H1 (cell line): Measurements from ENCODE around the gene IWS1. TPM values are rescaled to one million over a fixed set of nuclear protein-coding genes. Genes with fewer than 3 reads are reported as not detected.

Source experiments
- CTCF ChIA-PET: fragments of 300-600 bp; sonication (Branson Sonifier 250); formaldehyde crosslinking; loops from one replicate; lab custom pipeline; 2021; ENCODE audit not compliant: partially characterized antibody; lab: Charles Lee
- POLR2A ChIA-PET: fragments of 300-600 bp; sonication (Branson Sonifier 250); formaldehyde crosslinking; loops from one replicate; lab custom pipeline; 2021; ENCODE audit warnings: inconsistent platforms; ENCODE audit not compliant: partially characterized antibody; lab: Charles Lee
- DNase-seq, 2 experiments: peaks; one replicate each; pipeline versions ENCODE4 v3.0.0 to v3.0.0-alpha.2; 2010 to 2022; ENCODE audit warnings: low spot score in 2 of 2, low read depth in 1 of 2, mixed read lengths in 1 of 2
- FAIRE-seq: peaks from 2 replicates; lab custom pipeline; 2011; peaks lifted over from hg19 to GRCh38; lab: Jason Lieb, UNC
- H2AFZ ChIP-seq: 2 replicates; pipeline ENCODE4 v1.8.1; 2012; ENCODE audit warnings: low read length, inconsistent platforms
- H2AK5ac ChIP-seq: 2 replicates; pipeline ENCODE4 v1.6.1; 2013; ENCODE audit warnings: low read depth, low read length
- H2BK120ac ChIP-seq: replicated peaks from 2 replicates; pipeline ENCODE3; 2013; ENCODE audit warnings: low read depth, low read length, inconsistent platforms
- H2BK12ac ChIP-seq: 2 replicates; pipeline ENCODE4 v1.6.1; 2013; ENCODE audit warnings: low read depth, low read length
- H2BK15ac ChIP-seq: 2 replicates; pipeline ENCODE4 v1.6.1; 2013; ENCODE audit warnings: low read length
- H2BK20ac ChIP-seq: 2 replicates; pipeline ENCODE4 v1.6.1; 2013; ENCODE audit warnings: low read length
- H2BK5ac ChIP-seq: 2 replicates; pipeline ENCODE4 v1.6.1; 2013; ENCODE audit warnings: low read depth, low read length
- H3K14ac ChIP-seq: 2 replicates; pipeline ENCODE4 v1.6.1; 2013; ENCODE audit warnings: inconsistent platforms; ENCODE audit not compliant: insufficient read length
- H3K18ac ChIP-seq: 2 replicates; pipeline ENCODE4 v1.6.1; 2013; ENCODE audit warnings: low read length; ENCODE audit errors: extremely low read depth
- H3K23ac ChIP-seq: 2 replicates; pipeline ENCODE4 v1.6.1; 2013; ENCODE audit warnings: inconsistent platforms; ENCODE audit not compliant: insufficient read length
- H3K23me2 ChIP-seq: 2 replicates; pipeline ENCODE4 v1.6.1; 2013; ENCODE audit warnings: low read depth, low read length
- H3K27ac ChIP-seq: 2 replicates; pipeline ENCODE4 v1.6.1; 2011; ENCODE audit warnings: low read depth, low read length, inconsistent platforms
- H3K27me3 ChIP-seq, 4 experiments: replicated peaks in 1 of 4; 1 replicate in 1 of 4; 2 replicates in 3 of 4; pipeline versions ENCODE4 v1.6.1 to v1.8.1; 2011 to 2013; ENCODE audit warnings: low read length in 3 of 4, mild to moderate bottlenecking in 3 of 4, inconsistent platforms in 2 of 4, mixed read lengths in 2 of 4, moderate library complexity in 1 of 4; ENCODE audit not compliant: control insufficient read depth in 3 of 4, insufficient read depth in 3 of 4; ENCODE audit errors: extremely low read depth in 1 of 4
- H3K36me3 ChIP-seq, 4 experiments: 2 replicates each; pipeline versions ENCODE4 v1.6.1 to v1.8.1; 2011 to 2013; ENCODE audit warnings: mild to moderate bottlenecking in 4 of 4, low read length in 3 of 4, moderate library complexity in 2 of 4, control low read depth in 1 of 4, inconsistent platforms in 1 of 4; ENCODE audit not compliant: insufficient read depth in 4 of 4, control insufficient read depth in 2 of 4
- H3K4ac ChIP-seq: replicated peaks from 2 replicates; pipeline ENCODE3; 2013; ENCODE audit warnings: low read length, low read depth, mixed read lengths, inconsistent platforms; ENCODE audit not compliant: insufficient read length
- H3K4me1 ChIP-seq, 4 experiments: replicated peaks in 1 of 4; 1 replicate in 1 of 4; 2 replicates in 3 of 4; pipeline versions ENCODE4 v1.6.1 to v1.8.1; 2011 to 2013; ENCODE audit warnings: low read length in 3 of 4, inconsistent platforms in 2 of 4, mixed read lengths in 1 of 4; ENCODE audit not compliant: insufficient read depth in 4 of 4, control insufficient read depth in 3 of 4
- H3K4me2 ChIP-seq, 2 experiments: 2 replicates each; pipeline versions ENCODE4 v1.6.1 to v1.8.1; 2011 to 2013; ENCODE audit warnings: low read depth in 2 of 2, low read length in 2 of 2, control low read depth in 1 of 2, inconsistent platforms in 1 of 2, mild to moderate bottlenecking in 1 of 2; ENCODE audit not compliant: insufficient read depth in 1 of 2
- H3K4me3 ChIP-seq, 4 experiments: fragments of 200-600, 300-600 bp in 1 of 4; sonication (generic), shearing (Covaris generic), sonication (Bioruptor Twin) in 1 of 4; 2 replicates each; pipeline versions ENCODE4 v1.5.1 to v1.8.1; 2011 to 2016; ENCODE audit warnings: low read length in 4 of 4, low read depth in 3 of 4, control low read depth in 2 of 4, inconsistent platforms in 2 of 4, mild to moderate bottlenecking in 2 of 4, mixed read lengths in 1 of 4, moderate library complexity in 1 of 4; ENCODE audit not compliant: insufficient read depth in 2 of 4; ENCODE audit errors: extremely low read depth in 1 of 4
- H3K56ac ChIP-seq: replicated peaks from 2 replicates; pipeline ENCODE3; 2013; ENCODE audit warnings: low read depth, mild to moderate bottlenecking, mixed read lengths, low read length, inconsistent platforms; ENCODE audit not compliant: insufficient read length
- H3K79me1 ChIP-seq: 2 replicates; pipeline ENCODE4 v1.6.1; 2013; ENCODE audit warnings: low read depth, low read length, control low read depth
- H3K79me2 ChIP-seq, 2 experiments: 2 replicates each; pipeline versions ENCODE4 v1.6.1 to v1.8.1; 2012 to 2013; ENCODE audit warnings: low read length in 2 of 2, mild to moderate bottlenecking in 2 of 2, inconsistent platforms in 1 of 2; ENCODE audit not compliant: insufficient read depth in 2 of 2, control insufficient read depth in 1 of 2
- H3K9ac ChIP-seq, 4 experiments: replicated peaks in 1 of 4; 1 replicate in 1 of 4; 2 replicates in 3 of 4; pipeline versions ENCODE4 v1.6.1 to v1.8.1; 2011 to 2013; ENCODE audit warnings: low read depth in 3 of 4, low read length in 3 of 4, control low read depth in 2 of 4, mild to moderate bottlenecking in 2 of 4, moderate library complexity in 2 of 4, inconsistent platforms in 1 of 4; ENCODE audit errors: extremely low read depth in 1 of 4
- H3K9me3 ChIP-seq, 2 experiments: 2 replicates each; pipeline versions ENCODE4 v1.6.1 to v1.8.1; 2012 to 2013; ENCODE audit warnings: mild to moderate bottlenecking in 2 of 2, moderate library complexity in 2 of 2, control low read depth in 1 of 2, inconsistent platforms in 1 of 2, low read depth in 1 of 2, low read length in 1 of 2, mixed read lengths in 1 of 2; ENCODE audit not compliant: insufficient read depth in 2 of 2
- H4K20me1 ChIP-seq, 2 experiments: replicated peaks in 1 of 2; 2 replicates each; pipeline versions ENCODE3 to v1.8.1; 2011 to 2013; ENCODE audit warnings: inconsistent platforms in 2 of 2, low read length in 2 of 2, mild to moderate bottlenecking in 1 of 2; ENCODE audit not compliant: insufficient read depth in 2 of 2, control insufficient read depth in 1 of 2
- H4K5ac ChIP-seq: 2 replicates; pipeline ENCODE4 v1.6.1; 2013; ENCODE audit warnings: low read length, low read depth, mixed read lengths, inconsistent platforms; ENCODE audit not compliant: insufficient read length
- H4K8ac ChIP-seq: 2 replicates; pipeline ENCODE4 v1.8.0; 2013; ENCODE audit warnings: mild to moderate bottlenecking, moderate library complexity, low read length, inconsistent platforms; ENCODE audit not compliant: insufficient read depth; ENCODE audit errors: extremely low read depth
- H4K91ac ChIP-seq: replicated peaks from 2 replicates; pipeline ENCODE3; 2013; ENCODE audit warnings: low read length, mixed read lengths, inconsistent platforms; ENCODE audit not compliant: insufficient read length
- ASH2L ChIP-seq: fragments of 200-600, 300-600 bp; sonication (generic); IDR thresholded peaks from one replicate; pipeline ENCODE4 v1.7.1; 2017; ENCODE audit warnings: low read length
- BRCA1 ChIP-seq: IDR thresholded peaks from 2 replicates; pipeline ENCODE4 v1.6.1; 2012; ENCODE audit warnings: low read depth, low read length, improper control_type of control experiment
- CBX5 ChIP-seq: fragments of 300-800, 300-1000 bp; sonication (generic); IDR thresholded peaks from 2 replicates; pipeline ENCODE4 v1.7.1; 2016; ENCODE audit warnings: antibody characterized with exemption, low read length, low read depth
- GABPA ChIP-seq: IDR thresholded peaks from 2 replicates; pipeline ENCODE4 v1.6.1; 2011; ENCODE audit warnings: mild to moderate bottlenecking, low read length, moderate library complexity, borderline replicate concordance; ENCODE audit not compliant: insufficient read depth
- HDAC6 ChIP-seq: IDR thresholded peaks from one replicate; pipeline ENCODE4 v1.7.1; 2012; ENCODE audit warnings: low read depth, mild to moderate bottlenecking, inconsistent platforms, low read length, moderate library complexity
- MAFK ChIP-seq: IDR thresholded peaks from 2 replicates; pipeline ENCODE4 v1.6.1; 2012; ENCODE audit warnings: low read depth, mild to moderate bottlenecking, improper control_type of control experiment, low read length
- NRF1 ChIP-seq: IDR thresholded peaks from 2 replicates; pipeline ENCODE4 v1.6.1; 2011; ENCODE audit warnings: mild to moderate bottlenecking, low read depth, low read length, improper control_type of control experiment
- PHF8 ChIP-seq: fragments of 200-600 bp; sonication (generic); conservative IDR thresholded peaks from 2 replicates; pipeline ENCODE4 v1.7.1; 2012; ENCODE audit warnings: low read depth, mild to moderate bottlenecking, inconsistent platforms, low read length, moderate library complexity
- POU5F1 ChIP-seq: IDR thresholded peaks from 2 replicates; pipeline ENCODE4 v1.6.1; 2011; ENCODE audit warnings: low read depth, mild to moderate bottlenecking, low read length, moderate library complexity
- RAD21 ChIP-seq, 2 experiments: IDR thresholded peaks in 1 of 2; conservative IDR thresholded peaks in 1 of 2; 2 replicates each; pipeline ENCODE4 v1.6.1; 2011; ENCODE audit warnings: low read depth in 2 of 2, low read length in 2 of 2, improper control_type of control experiment in 1 of 2, inconsistent platforms in 1 of 2, mild to moderate bottlenecking in 1 of 2, moderate library complexity in 1 of 2
- RFX5 ChIP-seq: IDR thresholded peaks from 2 replicates; pipeline ENCODE4 v1.6.1; 2011; ENCODE audit warnings: low read depth, low read length, improper control_type of control experiment, borderline replicate concordance
- RXRA ChIP-seq: IDR thresholded peaks from 2 replicates; pipeline ENCODE4 v1.6.1; 2011; ENCODE audit warnings: low read depth, mild to moderate bottlenecking, low read length, moderate library complexity; ENCODE audit not compliant: insufficient read depth
- SIRT6 ChIP-seq: IDR thresholded peaks from one replicate; pipeline ENCODE4 v1.7.1; 2012; ENCODE audit warnings: low read length, inconsistent platforms
- SRF ChIP-seq: IDR thresholded peaks from 2 replicates; pipeline ENCODE4 v1.6.1; 2011; ENCODE audit warnings: mild to moderate bottlenecking, low read depth, low read length, moderate library complexity
- ZNF274 ChIP-seq: IDR thresholded peaks from 2 replicates; pipeline ENCODE4 v1.7.0; 2012; ENCODE audit warnings: low read length, borderline replicate concordance; ENCODE audit errors: extremely low read depth
- WGBS, 2 experiments: shearing (Covaris generic) in 1 of 2; methylation state at CpG; one replicate each; pipeline versions ENCODE4 v1.1.6 to v1.1.7; 2013 to 2015; ENCODE audit warnings: low lambda C conversion rate in 2 of 2, mixed read lengths in 2 of 2, inconsistent platforms in 1 of 2, low coverage in 1 of 2, missing lambda C conversion rate in 1 of 2; ENCODE audit not compliant: insufficient replicate concordance in 2 of 2, insufficient coverage in 1 of 2, insufficient read length in 1 of 2; ENCODE audit errors: extremely low coverage in 1 of 2, missing lambda C conversion rate in 1 of 2; 5-methylcytosine and 5-hydroxymethylcytosine counted together
- polyA plus RNA-seq, 7 experiments: library from polyadenylated mRNA; depleted of rRNA in 3 of 7; stranded (reverse) in 5 of 7; unstranded in 2 of 7; fragments of >200 nt in 5 of 7; fragments of 200-250 nt in 2 of 7; gene quantifications; 1 replicate in 5 of 7; 2 replicates in 1 of 7; 4 replicates in 1 of 7; pipeline versions ENCODE4 v1.2.1 to v1.2.3, GENCODE V29; 2011 to 2013; ENCODE audit warnings: missing spikeins in 2 of 7, mixed read lengths in 2 of 7
- total RNA-seq: library from RNA; stranded (reverse); fragmentation: NEBNext Ultra II Directional; extraction: Animal tissue kit (Norgen Biotek cat#: 25700); gene quantifications from 2 replicates; pipeline ENCODE4 v1.2.1, GENCODE V29; 2021

IWS1 gene
- total and polyA plus RNA-seq, 2 of the 8 experiments (the other 6 are each of a cell fraction or from before 2014, with no cell fraction given): 18.4 to 64.8 TPM

- no peak overlapping the region for H2BK12ac ChIP-seq
- H3K79me2 ChIP-seq: no peaks in the 10 kb centered on the region
- H3K9me3 ChIP-seq: no peaks in the 10 kb centered on the region
- no peak overlapping the region for H4K5ac ChIP-seq
- WGBS, 2 experiments: 90% methylated on average over 3 of the region's 3 CpGs; no CpG with 5 or more reads in 1 of the 2 experiments
- no peak overlapping the region for H4K8ac ChIP-seq
- POLR2A ChIA-PET: interaction anchor here (1.4 kb wide), 1 partner anchor 16 kb away, joined by 4 read pairs; the partner anchor contains the start of gene IWS1
- H2BK20ac ChIP-seq: no peak overlapping the region
- H3K23ac ChIP-seq: no peak overlapping the region
- no peak overlapping the region for H3K14ac ChIP-seq
- CTCF ChIA-PET: interaction anchor here (0.5 to 0.7 kb wide), 3 partner anchors 56 to 253 kb away, joined by 3 read pairs; no protein-coding TSS in a partner anchor
- H4K91ac ChIP-seq: no peak overlapping the region
- H2BK120ac ChIP-seq: no peak overlapping the region
- no peak overlapping the region for H3K18ac ChIP-seq
- no peak overlapping the region for H3K4ac ChIP-seq
- no peak overlapping the region for H2AFZ ChIP-seq
- no peak for DNase-seq
- H3K36me3 ChIP-seq: no peaks in the 10 kb centered on the region
- no peak overlapping the region for H2AK5ac ChIP-seq
- no peaks in the 10 kb centered on the region for H4K20me1 ChIP-seq
- no peak overlapping the region for H3K9ac ChIP-seq
- no peak overlapping the region for H2BK15ac ChIP-seq
- no peak overlapping the region for H3K4me3 ChIP-seq
- H3K79me1 ChIP-seq: no peaks in the 10 kb centered on the region
- no peaks in the 10 kb centered on the region for H3K4me1 ChIP-seq
- FAIRE-seq: no peak
- no peak overlapping the region for H3K4me2 ChIP-seq
- no peak overlapping the region for H3K27ac ChIP-seq
- H3K27me3 ChIP-seq: no peaks in the 10 kb centered on the region
- peaks cover 5% of the 10 kb centered on the region; the same call in 1 of the 2 replicates for H3K23me2 ChIP-seq
- H3K56ac ChIP-seq: no peak overlapping the region
- no peak overlapping the region for H2BK5ac ChIP-seq
- TF ChIP-seq BRCA1: no peak
- no peak for TF ChIP-seq NRF1
- TF ChIP-seq RAD21 (IDR thresholded peaks at IDR 0.05 in 1 of 2, conservative IDR thresholded peaks at IDR 0.05 in 1 of 2; ENCODE audit: low read depth in 2 of 2, low read length in 2 of 2): no peak
- TF ChIP-seq MAFK: no peak
- TF ChIP-seq HDAC6: no peak
- no peak for TF ChIP-seq CBX5
- no peak for TF ChIP-seq GABPA
- TF ChIP-seq PHF8: no peak
- no peak for TF ChIP-seq ASH2L
- TF ChIP-seq SRF: no peak
- TF ChIP-seq POU5F1: no peak
- no peak for TF ChIP-seq RXRA
- no peak for TF ChIP-seq RFX5
- no peak for TF ChIP-seq ZNF274
- TF ChIP-seq SIRT6: no peak
Measured at GRCh38 chr2:127542231-127542630, 15.9 kb upstream of the IWS1 start.
